D721Med (cell line): ENCODE data around the gene FOXO3.

Source experiments
- DNase-seq: peaks from one replicate; pipeline ENCODE4 v3.0.0; 2011; ENCODE audit warnings: low spot score; ENCODE audit not compliant: insufficient read length
- FAIRE-seq: peaks from 2 replicates; lab custom pipeline; 2011; peaks lifted over from hg19 to GRCh38; lab: Jason Lieb, UNC
- TF ChIP-seq, protein P1 (sequence below): IDR thresholded peaks from 2 replicates; pipeline ENCODE4 v1.5.1; 2012; ENCODE audit warnings: mild to moderate bottlenecking, control low read depth; ENCODE audit not compliant: insufficient read depth; ENCODE audit errors: missing control alignments

Gene FOXO3

DNA sequence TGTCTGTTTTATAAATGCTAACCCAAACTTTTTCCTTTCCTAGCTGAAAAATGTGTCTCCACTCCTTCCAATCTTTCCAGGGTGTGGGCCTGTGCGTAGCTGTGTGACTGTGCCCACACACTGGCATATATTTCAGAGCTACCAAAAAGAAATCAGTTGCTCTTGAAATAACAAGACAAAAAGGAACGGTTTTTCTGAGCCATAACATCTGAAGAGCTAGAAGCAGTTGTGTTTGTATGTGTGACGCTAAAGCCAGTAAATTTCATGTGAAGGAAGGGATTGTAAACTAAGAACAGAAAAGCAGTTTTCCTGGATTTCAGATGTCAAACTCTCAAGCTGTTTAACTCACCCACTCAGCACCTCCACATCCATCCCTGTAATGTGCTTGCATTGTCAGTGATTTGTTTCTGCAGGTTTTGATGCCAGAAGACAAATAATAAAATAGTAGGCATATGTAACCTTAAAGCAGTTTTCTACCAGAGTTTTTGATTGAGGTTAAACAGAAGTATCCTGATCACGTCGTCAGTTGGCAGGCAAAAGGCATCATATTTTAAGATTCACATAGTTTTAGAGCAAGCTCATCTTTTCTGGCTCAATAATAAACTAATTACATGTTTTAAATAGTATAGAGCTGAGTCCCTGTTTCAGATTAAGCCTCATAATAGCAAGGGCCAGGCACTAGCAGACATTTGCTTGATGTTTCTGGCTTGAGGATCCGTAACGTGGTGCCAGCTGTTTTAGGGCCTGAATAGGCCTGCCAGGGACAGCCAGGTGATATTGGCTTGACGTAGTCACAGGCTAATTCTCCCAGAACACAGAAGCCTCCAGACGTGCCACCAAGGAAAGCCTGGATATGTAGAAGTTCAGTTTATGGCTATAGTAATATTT lies 90.9 kb downstream of the FOXO3 start:
- no peak for DNase-seq
- FAIRE-seq: no peak
- TF ChIP-seq, protein P1, sequence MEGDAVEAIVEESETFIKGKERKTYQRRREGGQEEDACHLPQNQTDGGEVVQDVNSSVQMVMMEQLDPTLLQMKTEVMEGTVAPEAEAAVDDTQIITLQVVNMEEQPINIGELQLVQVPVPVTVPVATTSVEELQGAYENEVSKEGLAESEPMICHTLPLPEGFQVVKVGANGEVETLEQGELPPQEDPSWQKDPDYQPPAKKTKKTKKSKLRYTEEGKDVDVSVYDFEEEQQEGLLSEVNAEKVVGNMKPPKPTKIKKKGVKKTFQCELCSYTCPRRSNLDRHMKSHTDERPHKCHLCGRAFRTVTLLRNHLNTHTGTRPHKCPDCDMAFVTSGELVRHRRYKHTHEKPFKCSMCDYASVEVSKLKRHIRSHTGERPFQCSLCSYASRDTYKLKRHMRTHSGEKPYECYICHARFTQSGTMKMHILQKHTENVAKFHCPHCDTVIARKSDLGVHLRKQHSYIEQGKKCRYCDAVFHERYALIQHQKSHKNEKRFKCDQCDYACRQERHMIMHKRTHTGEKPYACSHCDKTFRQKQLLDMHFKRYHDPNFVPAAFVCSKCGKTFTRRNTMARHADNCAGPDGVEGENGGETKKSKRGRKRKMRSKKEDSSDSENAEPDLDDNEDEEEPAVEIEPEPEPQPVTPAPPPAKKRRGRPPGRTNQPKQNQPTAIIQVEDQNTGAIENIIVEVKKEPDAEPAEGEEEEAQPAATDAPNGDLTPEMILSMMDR: no peak

DNA sequence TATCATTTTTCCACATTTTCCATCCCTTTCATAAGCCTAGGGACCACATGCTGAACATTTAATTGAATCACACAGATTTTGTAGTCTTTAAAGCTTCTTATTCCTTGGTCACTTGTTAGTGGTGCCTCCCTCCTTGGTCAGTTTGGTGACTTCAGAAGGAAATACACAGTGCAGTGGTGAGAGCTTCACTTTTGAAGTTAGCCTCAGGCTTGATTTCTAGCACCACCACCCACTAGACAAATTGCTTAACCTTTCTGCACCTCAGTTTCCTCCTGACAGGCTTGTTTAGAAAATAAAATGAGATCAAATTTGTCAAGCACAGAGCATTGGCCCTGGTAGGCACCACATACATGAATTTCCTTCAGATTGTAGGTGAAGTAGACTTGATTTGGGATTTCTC lies 91.7 kb downstream of the FOXO3 start:
- FAIRE-seq (no peak), DNase-seq (no peak)
- TF ChIP-seq, protein P1: no peak

DNA sequence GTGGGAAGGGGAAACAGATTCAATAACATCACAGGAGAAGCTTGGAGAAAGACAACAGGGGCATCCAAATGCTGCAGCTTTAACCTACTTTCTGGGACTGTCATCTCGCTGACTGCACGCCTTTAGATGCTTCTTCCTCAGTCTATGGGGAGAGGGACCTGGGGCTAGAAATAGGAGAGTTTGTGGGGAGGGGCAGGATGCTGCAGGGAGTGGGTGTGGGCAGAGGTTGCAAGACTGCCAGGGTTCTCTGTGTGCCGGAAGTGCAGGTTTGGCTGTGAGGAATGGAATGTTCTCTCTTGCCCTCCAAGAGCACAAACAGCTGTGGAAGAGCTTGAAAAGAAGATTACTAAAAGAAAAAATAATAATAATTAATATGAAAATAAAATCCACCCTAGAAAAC lies 93.2 kb downstream of the FOXO3 start:
- DNase-seq: no peak
- no peak for FAIRE-seq
- TF ChIP-seq, protein P1: no peak

DNA sequence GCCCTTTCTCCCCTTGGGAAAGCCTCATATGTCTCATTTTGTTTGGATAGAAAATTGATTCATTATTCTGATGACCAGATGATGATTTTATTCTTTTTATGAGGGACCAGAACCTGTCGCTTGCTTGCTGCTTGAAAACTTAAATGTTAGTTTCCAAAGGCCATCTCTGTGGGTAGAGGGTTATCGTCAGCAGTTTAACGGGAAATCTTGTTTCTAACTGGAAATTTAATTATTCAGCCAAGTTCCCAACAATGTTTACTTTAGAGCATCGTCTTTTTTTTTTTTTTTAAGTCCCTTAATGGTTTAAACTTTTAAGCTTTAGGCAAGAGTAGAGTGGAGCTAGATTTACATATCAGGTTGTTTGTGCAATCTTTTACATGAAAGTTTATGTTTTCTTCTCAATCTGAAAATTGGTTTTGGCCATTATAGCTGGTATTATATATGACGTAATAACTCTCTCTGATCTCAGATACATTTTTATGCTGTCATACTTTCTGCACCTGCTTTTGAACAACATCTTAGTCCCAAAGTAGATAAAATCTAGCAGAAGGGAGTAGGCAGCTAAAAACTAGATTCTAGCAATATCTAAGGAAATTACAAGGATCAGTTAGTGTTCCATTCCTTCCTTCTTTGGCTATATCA lies 93.9 kb downstream of the FOXO3 start:
- FAIRE-seq (no peak), DNase-seq (no peak)
- TF ChIP-seq, protein P1: no peak

DNA sequence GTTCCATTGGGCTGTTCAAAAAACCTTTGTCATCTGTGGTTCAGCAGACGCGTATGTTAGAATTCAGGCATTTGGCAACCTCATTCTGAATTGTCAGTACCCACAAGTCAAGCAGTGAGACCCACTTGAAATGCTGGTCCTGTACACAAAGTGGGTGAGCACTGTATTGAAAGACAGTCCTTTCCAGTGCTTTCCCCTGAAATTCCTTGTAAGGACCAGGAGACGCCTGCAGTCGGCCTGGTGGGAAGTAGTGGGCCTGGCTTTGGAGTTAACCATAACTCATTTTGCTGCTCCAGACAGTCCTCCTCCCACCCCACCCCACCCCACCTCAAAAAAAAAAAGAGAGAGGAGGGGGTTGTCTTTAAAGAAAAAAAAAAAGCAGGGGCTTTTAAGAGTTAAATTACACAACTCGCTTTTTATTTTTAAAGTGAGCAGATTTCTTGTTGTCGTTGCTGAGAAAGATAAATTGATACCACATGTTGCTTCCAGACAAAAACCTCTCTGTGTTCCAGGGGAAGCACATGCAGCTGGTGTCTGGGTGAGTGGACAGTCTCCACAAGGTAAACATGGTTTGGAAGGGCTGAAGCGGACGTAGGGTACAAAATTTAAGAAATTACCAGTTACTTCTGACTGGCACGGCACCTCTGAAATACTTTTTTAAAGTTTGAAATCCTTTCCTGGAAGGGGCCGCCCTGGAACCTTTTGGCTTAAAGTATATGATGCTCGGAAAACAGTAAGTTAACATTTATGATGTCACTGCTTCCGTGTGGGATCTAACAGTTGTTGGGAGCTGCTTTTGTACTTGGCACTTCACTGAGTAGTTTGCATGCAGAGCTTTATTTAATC lies 95.3 kb downstream of the FOXO3 start:
- FAIRE-seq (no peak), DNase-seq (no peak)
- TF ChIP-seq, protein P1: no peak

DNA sequence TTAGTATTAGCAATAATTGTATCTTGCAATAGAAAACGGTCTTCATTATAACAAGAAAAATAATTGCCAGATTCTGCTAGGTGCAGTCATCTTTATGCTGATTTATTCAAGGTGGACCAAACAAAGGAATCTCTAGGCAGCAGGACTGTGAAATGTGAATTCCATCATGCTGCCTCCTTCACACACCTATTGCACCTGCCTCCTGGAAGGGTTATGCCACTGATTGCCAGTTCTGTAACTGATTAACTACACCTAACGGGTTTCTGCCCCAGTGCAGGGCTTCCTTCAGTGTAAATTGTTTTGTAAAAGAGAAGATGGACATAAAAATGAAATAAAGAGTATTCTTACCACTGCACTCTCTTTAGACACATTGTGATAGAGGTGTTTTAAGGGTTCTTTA lies 96.1 kb downstream of the FOXO3 start:
- DNase-seq (no peak), FAIRE-seq (no peak)
- TF ChIP-seq, protein P1: no peak
